HAP-1 (cell line): ENCODE measurements around the gene IGF2BP2.

Experiments used
- DNase-seq, 2 experiments: peaks; one replicate each; pipeline ENCODE4 v3.0.0-alpha.2; 2016 to 2020; ENCODE audit warnings: low spot score in 2 of 2
- H3K27me3 ChIP-seq: fragments of 250-450 bp; sonication (Bioruptor Pico); 2 replicates; pipeline ENCODE4 v1.5.1; 2020; ENCODE audit warnings: low read depth, mild to moderate bottlenecking, moderate library complexity
- H3K36me3 ChIP-seq: fragments of 250-450 bp; sonication (Bioruptor Pico); replicated peaks from 2 replicates; pipeline ENCODE4 v1.5.1; 2020; ENCODE audit warnings: mild to moderate bottlenecking
- H3K4me1 ChIP-seq: fragments of 250-450 bp; sonication (Bioruptor Pico); 2 replicates; pipeline ENCODE4 v1.5.1; 2020; ENCODE audit warnings: mild to moderate bottlenecking
- H3K4me3 ChIP-seq: fragments of 250-450 bp; sonication (Bioruptor Pico); 2 replicates; pipeline ENCODE4 v1.5.1; 2020; ENCODE audit warnings: mild to moderate bottlenecking, moderate library complexity
- H3K9me3 ChIP-seq: fragments of 250-450 bp; sonication (Bioruptor Pico); 2 replicates; pipeline ENCODE4 v1.5.1; 2020; ENCODE audit warnings: mild to moderate bottlenecking, moderate library complexity
- in situ Hi-C: fragments of 300-500 bp; cut with MboI; formaldehyde crosslinking; loops from 3 replicates; pipeline ENCODE4 v1.14.3; 2020; ENCODE audit warnings: low sequenced_read_pairs, inconsistent platforms, mixed read lengths

The IGF2BP2 gene

DNA sequence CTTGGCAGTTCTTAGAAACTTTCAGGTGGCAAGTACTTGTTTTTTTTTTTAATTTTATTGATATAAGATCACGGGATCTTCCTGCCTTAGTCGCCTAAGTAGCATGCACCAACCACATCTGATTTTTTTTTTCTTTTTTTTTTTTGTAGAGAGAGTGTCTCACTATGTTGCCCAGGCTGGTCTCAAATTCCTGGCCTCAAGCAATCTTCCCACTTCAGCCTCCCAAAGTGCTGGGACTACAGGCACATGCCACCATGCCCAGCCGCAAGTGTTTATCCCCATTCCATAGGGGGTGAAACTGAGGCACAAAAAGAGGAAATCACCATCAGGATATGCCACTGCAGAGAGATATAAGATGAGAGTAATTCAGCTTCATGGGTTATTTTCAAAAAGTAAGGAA lies 102.9 kb downstream of the IGF2BP2 start:
- no peaks in the 10 kb centered on the region for H3K9me3 ChIP-seq
- no peaks in the 10 kb centered on the region for H3K36me3 ChIP-seq
- in situ Hi-C loops = no loop called here
- no peak for DNase-seq
- H3K4me1 ChIP-seq = no peaks in the 10 kb centered on the region; the same call in 1 of the 2 replicates
- H3K27me3 ChIP-seq = no peaks in the 10 kb centered on the region
- H3K4me3 ChIP-seq = no peak overlapping the region

DNA sequence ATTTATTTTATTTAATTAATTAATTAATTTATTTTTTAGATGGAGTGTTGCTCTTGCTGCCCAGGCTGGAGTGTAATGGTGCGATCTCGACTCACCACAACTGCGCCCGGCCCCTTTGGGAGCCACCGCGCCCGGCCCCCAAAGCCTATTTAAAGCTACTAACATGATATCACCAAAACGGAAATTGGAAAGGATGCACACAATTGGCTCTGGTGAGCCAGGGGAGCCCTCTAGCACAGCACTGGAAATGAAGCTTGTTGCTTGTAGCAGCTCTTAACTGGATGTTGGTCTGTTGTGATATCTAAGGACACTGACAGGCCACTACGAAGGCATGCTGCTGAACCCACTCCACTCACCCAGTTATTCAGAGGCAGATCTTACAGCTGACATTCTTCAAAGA lies 104.5 kb downstream of the IGF2BP2 start:
- H3K4me1 ChIP-seq = no peaks in the 10 kb centered on the region
- no peaks in the 10 kb centered on the region for H3K36me3 ChIP-seq
- no peak for DNase-seq
- H3K27me3 ChIP-seq = no peaks in the 10 kb centered on the region
- no peak overlapping the region for H3K4me3 ChIP-seq
- H3K9me3 ChIP-seq = no peaks in the 10 kb centered on the region
- in situ Hi-C loops = no loop called here

- DNase-seq = no peak
- Histone ChIP-seq H3K4me1 (no peaks in the 10 kb centered on the region), H3K36me3 (no peaks in the 10 kb centered on the region), H3K9me3 (no peaks in the 10 kb centered on the region), H3K27me3 (no peaks in the 10 kb centered on the region), H3K4me3 (no peak overlapping the region)
- in situ Hi-C loops = no loop called here
Measured at GRCh38 chr3:185718736-185719593, 105.9 kb downstream of the IGF2BP2 start.

DNA sequence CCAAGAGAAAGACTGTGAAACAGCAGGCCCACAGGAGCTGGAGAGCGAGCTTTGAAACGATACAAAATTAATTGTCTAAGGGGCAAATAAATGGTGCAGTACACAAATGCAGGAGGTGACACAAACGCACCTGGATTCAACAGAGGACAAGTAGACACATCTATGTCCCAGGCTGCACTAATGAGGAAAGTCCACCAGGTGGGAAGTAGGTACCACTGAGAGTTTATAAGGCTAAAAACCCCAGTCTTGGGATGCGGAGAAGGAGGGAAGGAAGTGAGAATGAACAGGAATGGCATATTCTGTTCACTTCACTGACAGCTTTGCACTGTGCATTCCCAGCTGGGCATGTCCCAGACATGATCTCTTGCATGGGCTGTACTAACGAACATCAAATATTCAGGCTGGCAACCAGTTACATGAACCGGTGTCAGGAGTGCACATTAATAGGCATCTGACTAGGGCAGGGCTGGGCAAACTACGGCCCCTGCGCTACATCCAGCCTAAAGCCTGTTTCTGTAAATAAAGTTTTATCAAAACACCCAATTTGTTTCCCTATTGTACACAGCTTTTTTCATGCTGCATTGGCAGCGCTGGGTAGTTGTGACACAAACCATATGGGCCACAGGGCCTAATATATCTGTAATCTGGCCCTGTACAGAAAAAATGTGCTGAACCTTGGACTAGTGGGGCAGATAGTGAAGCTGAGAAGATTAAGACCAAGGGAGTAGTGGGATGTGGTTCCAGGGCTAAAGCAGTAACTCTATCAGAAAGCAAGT lies 107.0 kb downstream of the IGF2BP2 start:
- H3K4me1 ChIP-seq = no peaks in the 10 kb centered on the region
- in situ Hi-C loops = no loop called here
- H3K9me3 ChIP-seq = no peaks in the 10 kb centered on the region
- H3K36me3 ChIP-seq = no peaks in the 10 kb centered on the region
- no peaks in the 10 kb centered on the region for H3K27me3 ChIP-seq
- no peak overlapping the region for H3K4me3 ChIP-seq
- DNase-seq = no peak

DNA sequence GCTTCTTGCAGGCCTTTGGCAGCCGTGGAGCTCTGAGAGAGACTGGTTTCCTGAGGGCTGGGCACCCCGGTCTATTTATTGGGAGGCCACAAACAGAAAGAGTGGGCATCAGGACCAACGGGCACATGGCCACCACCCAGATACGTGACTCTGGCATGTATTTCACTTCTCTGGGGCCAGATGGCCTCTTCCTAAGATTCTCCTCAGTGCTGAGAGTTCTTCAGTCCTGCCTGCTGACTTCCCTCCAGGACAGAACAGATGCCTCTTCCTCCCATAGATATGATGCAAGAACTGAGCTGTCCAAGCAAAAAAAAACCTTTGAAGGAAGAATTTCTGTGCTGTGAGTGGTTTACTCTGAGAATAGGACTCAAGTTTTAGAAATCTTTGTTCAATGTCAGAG lies 107.7 kb downstream of the IGF2BP2 start:
- in situ Hi-C loops = no loop called here
- Histone ChIP-seq H3K27me3 (no peaks in the 10 kb centered on the region), H3K36me3 (no peaks in the 10 kb centered on the region), H3K4me3 (no peak overlapping the region), H3K9me3 (no peaks in the 10 kb centered on the region), H3K4me1 (no peaks in the 10 kb centered on the region)
- DNase-seq = no peak

DNA sequence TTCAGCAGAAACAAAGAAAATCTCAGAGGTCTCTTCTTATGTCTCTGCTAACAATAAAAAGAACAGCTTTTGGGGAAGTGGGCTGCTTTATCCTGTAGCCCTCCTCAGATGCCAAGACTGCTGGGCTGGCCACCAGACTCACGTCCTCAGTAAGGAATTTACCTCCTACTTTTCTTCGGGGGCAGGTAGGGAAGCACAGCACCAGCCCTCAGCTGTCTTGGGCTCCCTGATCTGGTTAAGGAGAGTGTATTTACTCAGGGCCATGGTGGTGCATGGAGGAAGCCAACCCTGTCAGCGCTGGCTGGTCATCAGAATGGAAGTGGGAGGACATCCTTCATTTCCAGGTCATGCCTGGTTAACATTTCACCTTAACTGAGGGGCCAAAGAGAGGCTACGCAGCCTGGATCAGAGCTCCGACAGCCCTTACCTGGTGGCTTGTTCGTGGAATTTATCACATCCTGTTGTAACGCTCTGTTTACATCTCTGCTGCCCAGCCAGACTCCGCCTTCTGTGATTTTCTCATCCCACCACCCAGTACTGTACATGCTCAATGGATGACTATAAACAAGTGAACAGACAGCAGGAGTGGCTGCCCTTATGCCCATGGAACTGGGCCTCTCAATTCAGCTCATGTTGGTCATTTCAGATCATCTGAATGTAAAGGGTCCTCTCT lies 108.3 kb downstream of the IGF2BP2 start:
- H3K9me3 ChIP-seq = no peaks in the 10 kb centered on the region
- no peaks in the 10 kb centered on the region for H3K27me3 ChIP-seq
- in situ Hi-C loops = no loop called here
- H3K4me1 ChIP-seq = no peaks in the 10 kb centered on the region
- DNase-seq = no peak
- H3K4me3 ChIP-seq = no peak overlapping the region
- H3K36me3 ChIP-seq = no peaks in the 10 kb centered on the region

GRCh38 chr3:185715091-185715490 lies 109.8 kb downstream of the IGF2BP2 start:
- no peaks in the 10 kb centered on the region for H3K36me3 ChIP-seq
- no peaks in the 10 kb centered on the region for H3K9me3 ChIP-seq
- no peaks in the 10 kb centered on the region for H3K4me1 ChIP-seq
- in situ Hi-C loops = no loop called here
- DNase-seq = no peak
- H3K4me3 ChIP-seq = no peak overlapping the region
- no peaks in the 10 kb centered on the region for H3K27me3 ChIP-seq

DNA sequence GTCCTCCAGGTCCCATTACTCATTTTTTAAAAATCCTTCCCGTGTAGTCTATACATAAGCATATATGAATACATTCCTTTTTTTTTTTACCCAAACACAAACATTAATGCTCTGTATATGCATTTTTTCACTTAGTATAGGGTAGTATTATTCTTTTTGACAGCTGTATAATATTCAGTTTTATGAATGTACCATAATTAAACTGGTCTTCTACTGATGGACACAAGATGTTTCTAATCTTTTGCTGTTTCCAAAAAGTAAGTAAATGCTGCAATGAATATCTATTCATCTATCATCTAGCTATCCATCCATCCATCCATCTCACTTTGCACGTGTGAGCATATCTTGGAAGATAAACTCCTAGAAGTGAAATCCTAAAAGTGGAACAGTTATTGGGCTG lies 110.8 kb downstream of the IGF2BP2 start:
- H3K4me1 ChIP-seq = no peaks in the 10 kb centered on the region
- no peaks in the 10 kb centered on the region for H3K9me3 ChIP-seq
- in situ Hi-C loops = no loop called here
- no peak for DNase-seq
- H3K4me3 ChIP-seq = no peak overlapping the region
- H3K36me3 ChIP-seq = no peaks in the 10 kb centered on the region
- no peaks in the 10 kb centered on the region for H3K27me3 ChIP-seq

DNA sequence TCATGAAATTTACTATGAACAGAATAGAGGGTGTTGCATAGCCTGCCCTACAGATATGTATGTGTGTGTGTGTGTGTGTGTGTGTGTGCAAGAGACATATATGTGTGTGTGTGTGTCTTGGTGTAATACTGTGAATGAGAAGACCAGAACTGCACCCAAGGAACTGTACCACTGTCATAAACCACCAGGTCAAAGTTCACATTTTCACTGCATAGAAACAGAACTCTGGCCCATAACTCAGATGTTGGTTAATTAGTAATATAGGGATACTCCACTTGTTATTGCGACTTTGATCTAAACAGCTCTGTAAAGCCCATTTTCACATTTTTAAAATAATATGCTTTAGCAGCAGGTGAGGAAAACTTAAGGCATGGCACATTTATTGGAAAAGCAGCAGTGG lies 111.8 kb downstream of the IGF2BP2 start:
- H3K36me3 ChIP-seq = no peaks in the 10 kb centered on the region
- no peaks in the 10 kb centered on the region for H3K4me1 ChIP-seq
- no peaks in the 10 kb centered on the region for H3K27me3 ChIP-seq
- DNase-seq = no peak
- H3K9me3 ChIP-seq = no peaks in the 10 kb centered on the region
- H3K4me3 ChIP-seq = no peak overlapping the region
- in situ Hi-C loops = no loop called here

GRCh38 chr3:185712337-185712736 lies 112.5 kb downstream of the IGF2BP2 start:
- in situ Hi-C loops = no loop called here
- Histone ChIP-seq H3K36me3 (no peaks in the 10 kb centered on the region), H3K27me3 (no peaks in the 10 kb centered on the region), H3K4me3 (no peak overlapping the region), H3K9me3 (no peaks in the 10 kb centered on the region), H3K4me1 (no peaks in the 10 kb centered on the region)
- DNase-seq = no peak

- no peak for DNase-seq
- Histone ChIP-seq H3K36me3 (no peaks in the 10 kb centered on the region), H3K27me3 (no peaks in the 10 kb centered on the region), H3K4me3 (no peak overlapping the region), H3K4me1 (no peaks in the 10 kb centered on the region), H3K9me3 (no peaks in the 10 kb centered on the region)
- in situ Hi-C loops = no loop called here
Measured at GRCh38 chr3:185711255-185711870, 113.5 kb downstream of the IGF2BP2 start.

DNA sequence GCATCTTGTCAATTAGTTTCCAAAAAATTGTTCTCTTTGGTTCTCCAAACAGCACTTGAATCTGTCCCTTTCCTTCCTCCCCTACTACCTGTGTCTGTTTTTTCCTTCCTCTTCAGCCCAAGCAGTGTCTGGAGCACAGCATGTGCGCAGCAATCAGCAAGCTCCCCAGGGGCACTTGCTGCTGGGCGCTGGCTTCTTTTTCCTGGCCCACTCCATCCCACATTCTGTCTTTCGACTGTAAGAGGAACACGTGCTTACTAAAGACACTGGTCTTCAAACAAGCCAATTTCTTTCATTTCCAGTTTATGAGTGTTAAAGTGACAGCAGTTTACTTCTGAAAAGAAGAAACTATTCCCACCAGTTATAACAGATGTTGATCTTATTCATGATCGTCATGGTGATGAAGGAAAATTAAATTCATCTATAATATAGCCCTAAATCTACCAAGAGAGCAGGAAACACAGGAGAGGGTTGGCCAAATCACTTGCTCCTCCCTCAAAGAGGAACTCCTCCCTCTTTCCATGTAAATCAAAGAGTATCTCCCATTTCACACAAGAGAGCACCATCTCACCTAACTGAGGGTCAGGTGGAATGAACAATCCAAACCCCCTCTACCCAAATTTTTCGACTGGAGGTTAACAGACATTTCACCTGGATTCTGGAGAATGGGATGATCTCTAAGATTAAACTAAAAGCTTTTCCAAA lies 115.4 kb downstream of the IGF2BP2 start:
- no peaks in the 10 kb centered on the region for H3K4me1 ChIP-seq
- no peak for DNase-seq
- H3K36me3 ChIP-seq = no peaks in the 10 kb centered on the region
- H3K27me3 ChIP-seq = no peaks in the 10 kb centered on the region
- H3K9me3 ChIP-seq = no peaks in the 10 kb centered on the region
- in situ Hi-C loops = no loop called here
- no peak overlapping the region for H3K4me3 ChIP-seq

DNA sequence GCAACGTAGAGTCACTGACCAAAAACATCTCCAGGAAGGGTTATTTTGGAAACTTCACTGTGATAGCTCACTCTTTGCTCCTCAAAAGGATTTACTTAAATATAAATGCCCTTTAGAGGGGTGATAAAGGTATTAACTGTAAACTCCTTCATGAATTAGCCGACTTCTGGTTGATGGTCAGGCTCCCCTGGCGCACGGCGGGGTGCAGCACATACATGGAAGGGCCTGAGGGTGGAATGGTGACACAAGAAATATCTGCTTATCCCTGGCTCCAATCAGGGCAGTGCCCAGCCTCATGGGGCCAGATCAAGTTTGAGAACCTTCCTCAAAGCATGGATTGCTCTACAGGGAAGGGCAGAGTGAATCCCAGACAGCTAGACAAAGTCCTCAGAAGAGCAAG lies 116.5 kb downstream of the IGF2BP2 start:
- Histone ChIP-seq H3K27me3 (no peaks in the 10 kb centered on the region), H3K36me3 (no peaks in the 10 kb centered on the region), H3K4me3 (no peak overlapping the region), H3K4me1 (no peaks in the 10 kb centered on the region), H3K9me3 (no peaks in the 10 kb centered on the region)
- DNase-seq = no peak
- in situ Hi-C loops = no loop called here
